H1 (cell line): ENCODE results near the gene RAB25. TPM values are rescaled to one million over a fixed set of nuclear protein-coding genes. Genes with fewer than 3 reads are reported as not detected.
A peak's percentile ranks its signal among the peaks of the same experiment; 100 is the strongest.

Experiments used
- CTCF ChIA-PET: fragments of 300-600 bp; sonication (Branson Sonifier 250); formaldehyde crosslinking; loops from one replicate; lab custom pipeline; 2021; ENCODE audit not compliant: partially characterized antibody; lab: Charles Lee
- POLR2A ChIA-PET: fragments of 300-600 bp; sonication (Branson Sonifier 250); formaldehyde crosslinking; loops from one replicate; lab custom pipeline; 2021; ENCODE audit warnings: inconsistent platforms; ENCODE audit not compliant: partially characterized antibody; lab: Charles Lee
- DNase-seq, 2 experiments: peaks; one replicate each; pipeline versions ENCODE4 v3.0.0 to v3.0.0-alpha.2; 2010 to 2022; ENCODE audit warnings: low spot score in 2 of 2, low read depth in 1 of 2, mixed read lengths in 1 of 2
- FAIRE-seq: peaks from 2 replicates; lab custom pipeline; 2011; peaks lifted over from hg19 to GRCh38; lab: Jason Lieb, UNC
- H2AFZ ChIP-seq: 2 replicates; pipeline ENCODE4 v1.8.1; 2012; ENCODE audit warnings: low read length, inconsistent platforms
- H2AK5ac ChIP-seq: 2 replicates; pipeline ENCODE4 v1.6.1; 2013; ENCODE audit warnings: low read depth, low read length
- H2BK120ac ChIP-seq: replicated peaks from 2 replicates; pipeline ENCODE3; 2013; ENCODE audit warnings: low read depth, low read length, inconsistent platforms
- H2BK12ac ChIP-seq: 2 replicates; pipeline ENCODE4 v1.6.1; 2013; ENCODE audit warnings: low read depth, low read length
- H2BK15ac ChIP-seq: 2 replicates; pipeline ENCODE4 v1.6.1; 2013; ENCODE audit warnings: low read length
- H2BK20ac ChIP-seq: 2 replicates; pipeline ENCODE4 v1.6.1; 2013; ENCODE audit warnings: low read length
- H2BK5ac ChIP-seq: 2 replicates; pipeline ENCODE4 v1.6.1; 2013; ENCODE audit warnings: low read depth, low read length
- H3K14ac ChIP-seq: 2 replicates; pipeline ENCODE4 v1.6.1; 2013; ENCODE audit warnings: inconsistent platforms; ENCODE audit not compliant: insufficient read length
- H3K18ac ChIP-seq: 2 replicates; pipeline ENCODE4 v1.6.1; 2013; ENCODE audit warnings: low read length; ENCODE audit errors: extremely low read depth
- H3K23ac ChIP-seq: 2 replicates; pipeline ENCODE4 v1.6.1; 2013; ENCODE audit warnings: inconsistent platforms; ENCODE audit not compliant: insufficient read length
- H3K23me2 ChIP-seq: 2 replicates; pipeline ENCODE4 v1.6.1; 2013; ENCODE audit warnings: low read depth, low read length
- H3K27ac ChIP-seq: 2 replicates; pipeline ENCODE4 v1.6.1; 2011; ENCODE audit warnings: low read depth, low read length, inconsistent platforms
- H3K27me3 ChIP-seq, 4 experiments: replicated peaks in 1 of 4; 1 replicate in 1 of 4; 2 replicates in 3 of 4; pipeline versions ENCODE4 v1.6.1 to v1.8.1; 2011 to 2013; ENCODE audit warnings: low read length in 3 of 4, mild to moderate bottlenecking in 3 of 4, inconsistent platforms in 2 of 4, mixed read lengths in 2 of 4, moderate library complexity in 1 of 4; ENCODE audit not compliant: control insufficient read depth in 3 of 4, insufficient read depth in 3 of 4; ENCODE audit errors: extremely low read depth in 1 of 4
- H3K36me3 ChIP-seq, 4 experiments: 2 replicates each; pipeline versions ENCODE4 v1.6.1 to v1.8.1; 2011 to 2013; ENCODE audit warnings: mild to moderate bottlenecking in 4 of 4, low read length in 3 of 4, moderate library complexity in 2 of 4, control low read depth in 1 of 4, inconsistent platforms in 1 of 4; ENCODE audit not compliant: insufficient read depth in 4 of 4, control insufficient read depth in 2 of 4
- H3K4ac ChIP-seq: replicated peaks from 2 replicates; pipeline ENCODE3; 2013; ENCODE audit warnings: low read length, low read depth, mixed read lengths, inconsistent platforms; ENCODE audit not compliant: insufficient read length
- H3K4me1 ChIP-seq, 4 experiments: replicated peaks in 1 of 4; 1 replicate in 1 of 4; 2 replicates in 3 of 4; pipeline versions ENCODE4 v1.6.1 to v1.8.1; 2011 to 2013; ENCODE audit warnings: low read length in 3 of 4, inconsistent platforms in 2 of 4, mixed read lengths in 1 of 4; ENCODE audit not compliant: insufficient read depth in 4 of 4, control insufficient read depth in 3 of 4
- H3K4me2 ChIP-seq, 2 experiments: 2 replicates each; pipeline versions ENCODE4 v1.6.1 to v1.8.1; 2011 to 2013; ENCODE audit warnings: low read depth in 2 of 2, low read length in 2 of 2, control low read depth in 1 of 2, inconsistent platforms in 1 of 2, mild to moderate bottlenecking in 1 of 2; ENCODE audit not compliant: insufficient read depth in 1 of 2
- H3K4me3 ChIP-seq, 4 experiments: fragments of 200-600, 300-600 bp in 1 of 4; sonication (generic), shearing (Covaris generic), sonication (Bioruptor Twin) in 1 of 4; 2 replicates each; pipeline versions ENCODE4 v1.5.1 to v1.8.1; 2011 to 2016; ENCODE audit warnings: low read length in 4 of 4, low read depth in 3 of 4, control low read depth in 2 of 4, inconsistent platforms in 2 of 4, mild to moderate bottlenecking in 2 of 4, mixed read lengths in 1 of 4, moderate library complexity in 1 of 4; ENCODE audit not compliant: insufficient read depth in 2 of 4; ENCODE audit errors: extremely low read depth in 1 of 4
- H3K56ac ChIP-seq: replicated peaks from 2 replicates; pipeline ENCODE3; 2013; ENCODE audit warnings: low read depth, mild to moderate bottlenecking, mixed read lengths, low read length, inconsistent platforms; ENCODE audit not compliant: insufficient read length
- H3K79me1 ChIP-seq: 2 replicates; pipeline ENCODE4 v1.6.1; 2013; ENCODE audit warnings: low read depth, low read length, control low read depth
- H3K79me2 ChIP-seq, 2 experiments: 2 replicates each; pipeline versions ENCODE4 v1.6.1 to v1.8.1; 2012 to 2013; ENCODE audit warnings: low read length in 2 of 2, mild to moderate bottlenecking in 2 of 2, inconsistent platforms in 1 of 2; ENCODE audit not compliant: insufficient read depth in 2 of 2, control insufficient read depth in 1 of 2
- H3K9ac ChIP-seq, 4 experiments: replicated peaks in 1 of 4; 1 replicate in 1 of 4; 2 replicates in 3 of 4; pipeline versions ENCODE4 v1.6.1 to v1.8.1; 2011 to 2013; ENCODE audit warnings: low read depth in 3 of 4, low read length in 3 of 4, control low read depth in 2 of 4, mild to moderate bottlenecking in 2 of 4, moderate library complexity in 2 of 4, inconsistent platforms in 1 of 4; ENCODE audit errors: extremely low read depth in 1 of 4
- H3K9me3 ChIP-seq, 2 experiments: 2 replicates each; pipeline versions ENCODE4 v1.6.1 to v1.8.1; 2012 to 2013; ENCODE audit warnings: mild to moderate bottlenecking in 2 of 2, moderate library complexity in 2 of 2, control low read depth in 1 of 2, inconsistent platforms in 1 of 2, low read depth in 1 of 2, low read length in 1 of 2, mixed read lengths in 1 of 2; ENCODE audit not compliant: insufficient read depth in 2 of 2
- H4K20me1 ChIP-seq, 2 experiments: replicated peaks in 1 of 2; 2 replicates each; pipeline versions ENCODE3 to v1.8.1; 2011 to 2013; ENCODE audit warnings: inconsistent platforms in 2 of 2, low read length in 2 of 2, mild to moderate bottlenecking in 1 of 2; ENCODE audit not compliant: insufficient read depth in 2 of 2, control insufficient read depth in 1 of 2
- H4K5ac ChIP-seq: 2 replicates; pipeline ENCODE4 v1.6.1; 2013; ENCODE audit warnings: low read length, low read depth, mixed read lengths, inconsistent platforms; ENCODE audit not compliant: insufficient read length
- H4K8ac ChIP-seq: 2 replicates; pipeline ENCODE4 v1.8.0; 2013; ENCODE audit warnings: mild to moderate bottlenecking, moderate library complexity, low read length, inconsistent platforms; ENCODE audit not compliant: insufficient read depth; ENCODE audit errors: extremely low read depth
- H4K91ac ChIP-seq: replicated peaks from 2 replicates; pipeline ENCODE3; 2013; ENCODE audit warnings: low read length, mixed read lengths, inconsistent platforms; ENCODE audit not compliant: insufficient read length
- CREB1 ChIP-seq: IDR thresholded peaks from 2 replicates; pipeline ENCODE4 v1.6.1; 2012; ENCODE audit warnings: inconsistent platforms
- GABPA ChIP-seq: IDR thresholded peaks from 2 replicates; pipeline ENCODE4 v1.6.1; 2011; ENCODE audit warnings: mild to moderate bottlenecking, low read length, moderate library complexity, borderline replicate concordance; ENCODE audit not compliant: insufficient read depth
- RAD21 ChIP-seq, 2 experiments: IDR thresholded peaks in 1 of 2; conservative IDR thresholded peaks in 1 of 2; 2 replicates each; pipeline ENCODE4 v1.6.1; 2011; ENCODE audit warnings: low read depth in 2 of 2, low read length in 2 of 2, improper control_type of control experiment in 1 of 2, inconsistent platforms in 1 of 2, mild to moderate bottlenecking in 1 of 2, moderate library complexity in 1 of 2
- SAP30 ChIP-seq: fragments of 300-600 bp; sonication (generic); IDR thresholded peaks from 2 replicates; pipeline ENCODE4 v1.7.1; 2012; ENCODE audit warnings: low read length, moderate library complexity, mild to moderate bottlenecking, inconsistent platforms; ENCODE audit not compliant: insufficient read depth, insufficient replicate concordance
- SP1 ChIP-seq: IDR thresholded peaks from 2 replicates; pipeline ENCODE4 v1.6.1; 2011; ENCODE audit warnings: low read depth, low read length
- SP4 ChIP-seq: IDR thresholded peaks from 2 replicates; pipeline ENCODE4 v1.6.1; 2012; ENCODE audit warnings: low read length, inconsistent platforms
- WGBS, 2 experiments: shearing (Covaris generic) in 1 of 2; methylation state at CpG; one replicate each; pipeline versions ENCODE4 v1.1.6 to v1.1.7; 2013 to 2015; ENCODE audit warnings: low lambda C conversion rate in 2 of 2, mixed read lengths in 2 of 2, inconsistent platforms in 1 of 2, low coverage in 1 of 2, missing lambda C conversion rate in 1 of 2; ENCODE audit not compliant: insufficient replicate concordance in 2 of 2, insufficient coverage in 1 of 2, insufficient read length in 1 of 2; ENCODE audit errors: extremely low coverage in 1 of 2, missing lambda C conversion rate in 1 of 2; 5-methylcytosine and 5-hydroxymethylcytosine counted together
- polyA plus RNA-seq, 7 experiments: library from polyadenylated mRNA; depleted of rRNA in 3 of 7; stranded (reverse) in 5 of 7; unstranded in 2 of 7; fragments of >200 nt in 5 of 7; fragments of 200-250 nt in 2 of 7; gene quantifications; 1 replicate in 5 of 7; 2 replicates in 1 of 7; 4 replicates in 1 of 7; pipeline versions ENCODE4 v1.2.1 to v1.2.3, GENCODE V29; 2011 to 2013; ENCODE audit warnings: missing spikeins in 2 of 7, mixed read lengths in 2 of 7
- total RNA-seq: library from RNA; stranded (reverse); fragmentation: NEBNext Ultra II Directional; extraction: Animal tissue kit (Norgen Biotek cat#: 25700); gene quantifications from 2 replicates; pipeline ENCODE4 v1.2.1, GENCODE V29; 2021

RAB25 gene
- total and polyA plus RNA-seq, 2 of the 8 experiments (the other 6 are each of a cell fraction or from before 2014, with no cell fraction given): 34.8 to 98.2 TPM

DNA sequence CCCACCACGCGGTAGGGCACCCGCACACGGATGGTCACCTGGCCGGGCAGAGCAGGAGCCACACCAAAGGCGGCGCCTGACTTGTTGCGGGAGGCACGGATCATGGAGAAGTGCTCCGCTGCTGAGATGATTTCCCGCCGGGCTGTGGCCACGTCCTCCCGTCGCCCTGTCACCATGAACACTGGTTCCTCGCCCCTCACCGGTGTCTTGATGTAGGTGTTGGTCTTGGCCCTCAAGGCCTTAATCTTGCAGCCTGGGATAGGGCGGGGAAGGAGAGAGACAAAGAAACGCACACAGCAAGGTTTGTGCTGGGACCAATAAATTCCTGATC, 16.4 kb downstream of the RAB25 start:
- H3K4me2 ChIP-seq: peak overlapping the region; percentile 47 to 79; a peak in 3 of 4 replicates
- H3K79me2 ChIP-seq: peaks cover 19 to 63% of the 10 kb centered on the region in 2 experiments
- H4K5ac ChIP-seq: no peak overlapping the region
- no peaks in the 10 kb centered on the region for H3K27me3 ChIP-seq
- H3K56ac ChIP-seq: no peak overlapping the region
- peak overlapping the region in 1 of 4 experiments; percentile 44; a peak in 1 of 8 replicates for H3K4me3 ChIP-seq
- ChIA-PET POLR2A (interaction anchor here (1.0 to 3.4 kb wide), 3 partner anchors 24 to 100 kb away, joined by 3 to 19 read pairs (median 13); partner anchors contain the start of genes ARHGEF2, LAMTOR2 and UBQLN4), CTCF (no interaction called here)
- H2AK5ac ChIP-seq: peak overlapping the region; percentile 93
- H3K27ac ChIP-seq: 0 out of 2 replicates have a peak overlapping the region, but pooled peaks have one; percentile 53
- peak overlapping the region; percentile 47; the same call in 1 of the 2 replicates for H4K8ac ChIP-seq
- H4K20me1 ChIP-seq: peaks cover 10 to 33% of the 10 kb centered on the region in 2 experiments
- H2BK120ac ChIP-seq: peak overlapping the region; percentile 52
- peaks cover 12% of the 10 kb centered on the region for H3K23me2 ChIP-seq
- peak overlapping the region; percentile 92 for H2BK5ac ChIP-seq
- H2AFZ ChIP-seq: no peak overlapping the region
- peaks cover 21% of the 10 kb centered on the region for H3K79me1 ChIP-seq
- H3K23ac ChIP-seq: no peak overlapping the region
- FAIRE-seq: no peak
- peaks cover 21 to 55% (median 45%) of the 10 kb centered on the region in 4 experiments for H3K4me1 ChIP-seq
- no peak overlapping the region for H3K14ac ChIP-seq
- peak overlapping the region; percentile 91 for H3K18ac ChIP-seq
- DNase-seq: no peak
- peak overlapping the region; percentile 96 for H4K91ac ChIP-seq
- H3K36me3 ChIP-seq: peaks cover 4 to 32% (median 10%) of the 10 kb centered on the region in 4 experiments; a peak in 6 of 8 replicates
- no peaks in the 10 kb centered on the region for H3K9me3 ChIP-seq
- H2BK20ac ChIP-seq: 0 out of 2 replicates have a peak overlapping the region, but pooled peaks have one; percentile 78
- WGBS, 2 experiments: 77% methylated on average over 19 of the region's 19 CpGs; no CpG with 5 or more reads in 1 of the 2 experiments
- H2BK15ac ChIP-seq: peak overlapping the region; percentile 99
- H3K9ac ChIP-seq: peak overlapping the region in 1 of 4 experiments; percentile 26; a peak in 3 of 7 replicates
- peak overlapping the region; percentile 63 for H3K4ac ChIP-seq
- peak overlapping the region; percentile 91; the same call in 1 of the 2 replicates for H2BK12ac ChIP-seq
- TF ChIP-seq CREB1: no peak
- TF ChIP-seq SAP30: no peak
- no peak for TF ChIP-seq GABPA
- no peak for TF ChIP-seq RAD21 (IDR thresholded peaks at IDR 0.05 in 1 of 2, conservative IDR thresholded peaks at IDR 0.05 in 1 of 2; ENCODE audit: low read depth in 2 of 2, low read length in 2 of 2)
- no peak for TF ChIP-seq SP1
- TF ChIP-seq SP4: no peak
